ENCODE data around the gene UGT1A6.

- TF ChIP-seq CTCF (conservative IDR thresholded peaks at IDR 0.05; ENCODE audit: low read depth, low read length) (no peak), EZH2 (IDR thresholded peaks at IDR 0.05; ENCODE audit: borderline replicate concordance, low read depth, low read length, poor library complexity, severe bottlenecking) (no peak)
These were observed 105.8 kb downstream of the UGT1A6 start for GRCh38 chr2:233798335-233799086.

All from A673 (cell line).